K562 (cell line): ENCODE measurements around the gene TMC8. TPM values are rescaled to one million over a fixed set of nuclear protein-coding genes. Genes with fewer than 3 reads are reported as not detected.
A peak's percentile ranks its signal among the peaks of the same experiment; 100 is the strongest.

Source experiments
- CCNT2 ChIP-seq: IDR thresholded peaks from 2 replicates; pipeline ENCODE4 v1.6.1; 2011; ENCODE audit warnings: borderline replicate concordance, low read depth, mild to moderate bottlenecking, moderate library complexity, mixed read lengths, low read length; ENCODE audit not compliant: insufficient read length; ENCODE audit errors: extremely low read depth
- CHD2 ChIP-seq: IDR thresholded peaks from 2 replicates; pipeline ENCODE4 v1.6.1; 2011; ENCODE audit warnings: low read depth, low read length
- E2F5 ChIP-seq: sonication (generic); formaldehyde crosslinking; IDR thresholded peaks from 2 replicates; pipeline ENCODE4 v1.8.0; 2022; ENCODE audit warnings: mild to moderate bottlenecking, missing genetic modification reagents
- GABPB1 ChIP-seq: sonication (generic); formaldehyde crosslinking; IDR thresholded peaks from 2 replicates; pipeline ENCODE4 v1.8.0; 2022; ENCODE audit warnings: mild to moderate bottlenecking, missing genetic modification reagents
- HEY1 ChIP-seq: fragments of 250-450 bp; sonication (Bioruptor Pico); IDR thresholded peaks from 2 replicates; pipeline ENCODE4 v1.5.0; 2020; ENCODE audit warnings: mild to moderate bottlenecking, moderate library complexity, borderline replicate concordance
- NEUROD1 ChIP-seq: fragments of 150-350 bp; IDR thresholded peaks from 2 replicates; pipeline ENCODE4 v1.6.1; 2014; ENCODE audit warnings: borderline replicate concordance, low read length, low read depth; ENCODE audit not compliant: partially characterized antibody
- NFRKB ChIP-seq: fragments of 450-650 bp; IDR thresholded peaks from 2 replicates; pipeline ENCODE4 v1.6.1; 2016; ENCODE audit warnings: low read depth
- POLR2B ChIP-seq: fragments of 450-650 bp; IDR thresholded peaks from 2 replicates; pipeline ENCODE4 v1.6.1; 2018; ENCODE audit warnings: low read depth; ENCODE audit not compliant: partially characterized antibody
- RBBP5 ChIP-seq: fragments of 200-600 bp; sonication (generic); IDR thresholded peaks from 2 replicates; pipeline ENCODE4 v1.6.1; 2012; ENCODE audit warnings: borderline replicate concordance, mild to moderate bottlenecking, low read length, control low read depth, inconsistent platforms; ENCODE audit not compliant: insufficient read depth, poor library complexity, severe bottlenecking
- SMAD4 ChIP-seq: fragments of 250-450 bp; sonication (Bioruptor Pico); conservative IDR thresholded peaks from 2 replicates; pipeline ENCODE4 v1.8.0; 2021; ENCODE audit warnings: inconsistent platforms, mild to moderate bottlenecking, moderate library complexity
- SP1 ChIP-seq: sonication (generic); formaldehyde crosslinking; IDR thresholded peaks from 2 replicates; pipeline ENCODE4 v1.8.1; 2022; ENCODE audit warnings: mild to moderate bottlenecking, missing genetic modification reagents
- SRF ChIP-seq, 2 experiments: fragments of 250-450, 450-650 bp in 1 of 2; sonication (Bioruptor Pico) in 1 of 2; sonication (generic) in 1 of 2; formaldehyde crosslinking; IDR thresholded peaks; 2 replicates each; pipeline versions ENCODE4 v1.5.0 to v1.5.1; 2020 to 2022; ENCODE audit warnings: mild to moderate bottlenecking in 1 of 2, missing genetic modification reagents in 1 of 2
- TBP ChIP-seq: optimal IDR thresholded peaks from 2 replicates; pipeline ENCODE3; 2011; ENCODE audit warnings: low read depth, low read length, improper control_type of control experiment
- ZMIZ1 ChIP-seq, 2 experiments: fragments of 150-350 bp in 1 of 2; IDR thresholded peaks; 2 replicates each; pipeline ENCODE4 v1.6.1; 2012 to 2016; ENCODE audit warnings: low read depth in 2 of 2, low read length in 2 of 2, mild to moderate bottlenecking in 1 of 2, moderate library complexity in 1 of 2
- polyA plus RNA-seq, 8 experiments: library from polyadenylated mRNA; depleted of rRNA in 4 of 8; stranded (reverse) in 5 of 8; unstranded in 3 of 8; fragments of >200 nt; fragmentation: Nextera tagmentation in 2 of 8; fragmentation: Illumina TruSeq in 1 of 8; extraction: Ambion mirVana in 2 of 8; extraction: Trizol in 1 of 8; gene quantifications; 2 replicates each; pipeline versions ENCODE4 v1.2.1 to v1.2.3, GENCODE V29; 2011 to 2014; ENCODE audit warnings: inconsistent platforms in 1 of 8, missing spikeins in 1 of 8
- total RNA-seq, 7 experiments: library from RNA; depleted of rRNA in 6 of 7; stranded (reverse); fragments of >200 nt in 6 of 7; fragmentation: Illumina TruSeq in 2 of 7; extraction: Trizol in 2 of 7; gene quantifications; 2 replicates each; pipeline versions ENCODE4 v1.2.1 to v1.2.3, GENCODE V29; 2011 to 2021; ENCODE audit warnings: low replicate concordance in 1 of 7
- TF ChIP-seq, protein P1 (sequence below): fragments of 250-450 bp; sonication (Bioruptor Pico); IDR thresholded peaks from 2 replicates; pipeline ENCODE4 v1.9.0; 2021; ENCODE audit warnings: mild to moderate bottlenecking, inconsistent platforms
- TF ChIP-seq, protein P2 (sequence below): fragments of 450-650 bp; formaldehyde crosslinking; IDR thresholded peaks from 2 replicates; pipeline ENCODE4 v1.4.0; 2020; ENCODE audit warnings: mild to moderate bottlenecking, moderate library complexity
- TF ChIP-seq, protein P3 (sequence below): fragments of 200-800 bp; sonication (Bioruptor generic); IDR thresholded peaks from 2 replicates; pipeline ENCODE4 v1.6.1; 2017; ENCODE audit warnings: missing genetic modification characterization, missing compliant biosample characterization

TMC8 gene
- total and polyA plus RNA-seq, 9 of the 15 experiments (the other 6 are each of a cell fraction or from before 2014, with no cell fraction given), result 0.13 to 10.9 (median 2.8) TPM

GRCh38 chr17:78168242-78168902, 37.8 kb downstream of the TMC8 start, which contains the start of gene SYNGR2 (continued):
- TF ChIP-seq SP1 (CRISPR knock-in tag), result peak; percentile 31; the same call in 1 of the 2 replicates
- TF ChIP-seq, protein P1, sequence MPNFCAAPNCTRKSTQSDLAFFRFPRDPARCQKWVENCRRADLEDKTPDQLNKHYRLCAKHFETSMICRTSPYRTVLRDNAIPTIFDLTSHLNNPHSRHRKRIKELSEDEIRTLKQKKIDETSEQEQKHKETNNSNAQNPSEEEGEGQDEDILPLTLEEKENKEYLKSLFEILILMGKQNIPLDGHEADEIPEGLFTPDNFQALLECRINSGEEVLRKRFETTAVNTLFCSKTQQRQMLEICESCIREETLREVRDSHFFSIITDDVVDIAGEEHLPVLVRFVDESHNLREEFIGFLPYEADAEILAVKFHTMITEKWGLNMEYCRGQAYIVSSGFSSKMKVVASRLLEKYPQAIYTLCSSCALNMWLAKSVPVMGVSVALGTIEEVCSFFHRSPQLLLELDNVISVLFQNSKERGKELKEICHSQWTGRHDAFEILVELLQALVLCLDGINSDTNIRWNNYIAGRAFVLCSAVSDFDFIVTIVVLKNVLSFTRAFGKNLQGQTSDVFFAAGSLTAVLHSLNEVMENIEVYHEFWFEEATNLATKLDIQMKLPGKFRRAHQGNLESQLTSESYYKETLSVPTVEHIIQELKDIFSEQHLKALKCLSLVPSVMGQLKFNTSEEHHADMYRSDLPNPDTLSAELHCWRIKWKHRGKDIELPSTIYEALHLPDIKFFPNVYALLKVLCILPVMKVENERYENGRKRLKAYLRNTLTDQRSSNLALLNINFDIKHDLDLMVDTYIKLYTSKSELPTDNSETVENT (CRISPR knock-in tag), result peak; percentile 79
- TF ChIP-seq CHD2, result peak; percentile 94
- TF ChIP-seq RBBP5, result no peak
- peak; percentile 52 for TF ChIP-seq TBP
- TF ChIP-seq NEUROD1, result peak; percentile 54
- TF ChIP-seq HEY1, result no peak
- no peak for TF ChIP-seq E2F5 (CRISPR knock-in tag)
- TF ChIP-seq SMAD4 (CRISPR knock-in tag), result peak; percentile 87
- no peak for TF ChIP-seq POLR2B
- TF ChIP-seq, protein P2, sequence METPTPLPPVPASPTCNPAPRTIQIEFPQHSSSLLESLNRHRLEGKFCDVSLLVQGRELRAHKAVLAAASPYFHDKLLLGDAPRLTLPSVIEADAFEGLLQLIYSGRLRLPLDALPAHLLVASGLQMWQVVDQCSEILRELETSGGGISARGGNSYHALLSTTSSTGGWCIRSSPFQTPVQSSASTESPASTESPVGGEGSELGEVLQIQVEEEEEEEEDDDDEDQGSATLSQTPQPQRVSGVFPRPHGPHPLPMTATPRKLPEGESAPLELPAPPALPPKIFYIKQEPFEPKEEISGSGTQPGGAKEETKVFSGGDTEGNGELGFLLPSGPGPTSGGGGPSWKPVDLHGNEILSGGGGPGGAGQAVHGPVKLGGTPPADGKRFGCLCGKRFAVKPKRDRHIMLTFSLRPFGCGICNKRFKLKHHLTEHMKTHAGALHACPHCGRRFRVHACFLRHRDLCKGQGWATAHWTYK (CRISPR knock-in tag), result no peak
- TF ChIP-seq, protein P3, sequence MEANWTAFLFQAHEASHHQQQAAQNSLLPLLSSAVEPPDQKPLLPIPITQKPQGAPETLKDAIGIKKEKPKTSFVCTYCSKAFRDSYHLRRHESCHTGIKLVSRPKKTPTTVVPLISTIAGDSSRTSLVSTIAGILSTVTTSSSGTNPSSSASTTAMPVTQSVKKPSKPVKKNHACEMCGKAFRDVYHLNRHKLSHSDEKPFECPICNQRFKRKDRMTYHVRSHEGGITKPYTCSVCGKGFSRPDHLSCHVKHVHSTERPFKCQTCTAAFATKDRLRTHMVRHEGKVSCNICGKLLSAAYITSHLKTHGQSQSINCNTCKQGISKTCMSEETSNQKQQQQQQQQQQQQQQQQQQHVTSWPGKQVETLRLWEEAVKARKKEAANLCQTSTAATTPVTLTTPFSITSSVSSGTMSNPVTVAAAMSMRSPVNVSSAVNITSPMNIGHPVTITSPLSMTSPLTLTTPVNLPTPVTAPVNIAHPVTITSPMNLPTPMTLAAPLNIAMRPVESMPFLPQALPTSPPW (CRISPR knock-in tag), result peak; percentile 94
- TF ChIP-seq SRF (CRISPR knock-in tag; IDR thresholded peaks at IDR 0.05), result no peak
- TF ChIP-seq NFRKB, result no peak
- peak in 1 of 2 experiments; percentile 50; a peak in 1 of 4 replicates for TF ChIP-seq ZMIZ1 (IDR thresholded peaks at IDR 0.05; ENCODE audit: low read depth in 2 of 2, low read length in 2 of 2)
- peak; percentile 89 for TF ChIP-seq CCNT2
- 0 out of 2 replicates have a peak, but pooled peaks have one; percentile 12 for TF ChIP-seq GABPB1 (CRISPR knock-in tag)
